CD14-positive monocyte (primary cell): Measurements from ENCODE around the gene SOD3. TPM values are rescaled to one million over a fixed set of nuclear protein-coding genes. Genes with fewer than 3 reads are reported as not detected.

ENCODE experiments used
- DNase-seq, 3 donors: peaks; one replicate each; pipeline ENCODE4 v3.0.0-alpha.2; 2011 to 2022
- H2AFZ ChIP-seq: 2 replicates; pipeline ENCODE4 v1.6.0; 2012; ENCODE audit warnings: mild to moderate bottlenecking, low read depth, low read length, inconsistent platforms; ENCODE audit not compliant: insufficient read depth, poor library complexity, severe bottlenecking
- H3K27ac ChIP-seq, 2 donors: 1 replicate in 1 of 2; 2 replicates in 1 of 2; pipeline ENCODE4 v1.5.1; 2012 to 2013; ENCODE audit warnings: low read length in 2 of 2, control low read depth in 1 of 2, inconsistent platforms in 1 of 2, low read depth in 1 of 2, mild to moderate bottlenecking in 1 of 2
- H3K27me3 ChIP-seq, 2 donors: one replicate each; pipeline versions ENCODE4 v1.6.0 to v1.6.1; 2011 to 2013; ENCODE audit warnings: low read length in 2 of 2; ENCODE audit not compliant: control insufficient read depth in 2 of 2, insufficient read depth in 2 of 2
- H3K36me3 ChIP-seq, 2 donors: replicated peaks in 1 of 2; 1 replicate in 1 of 2; 2 replicates in 1 of 2; pipeline versions ENCODE4 v1.5.1 to v1.6.1; 2012 to 2013; ENCODE audit warnings: low read length in 2 of 2, control low read depth in 1 of 2, inconsistent platforms in 1 of 2, mild to moderate bottlenecking in 1 of 2; ENCODE audit not compliant: insufficient read depth in 2 of 2, control insufficient read depth in 1 of 2
- H3K4me1 ChIP-seq, 2 donors: 1 replicate in 1 of 2; 2 replicates in 1 of 2; pipeline versions ENCODE4 v1.5.1 to v1.6.1; 2012 to 2013; ENCODE audit warnings: low read length in 2 of 2, control low read depth in 1 of 2, inconsistent platforms in 1 of 2, mild to moderate bottlenecking in 1 of 2, moderate library complexity in 1 of 2; ENCODE audit not compliant: insufficient read depth in 2 of 2, control insufficient read depth in 1 of 2
- H3K4me2 ChIP-seq: replicated peaks from 2 replicates; pipeline ENCODE3; 2012; ENCODE audit warnings: low read length, moderate library complexity, mild to moderate bottlenecking; ENCODE audit not compliant: poor library complexity, severe bottlenecking; ENCODE audit errors: extremely low read depth
- H3K4me3 ChIP-seq, 3 experiments: fragments of 200-600 bp in 1 of 3; sonication (generic) in 1 of 3; replicated peaks in 1 of 3; 1 replicate in 2 of 3; 2 replicates in 1 of 3; pipeline ENCODE4 v1.5.1; 2011 to 2013; ENCODE audit warnings: low read length in 3 of 3, mild to moderate bottlenecking in 3 of 3, control low read depth in 2 of 3, low read depth in 2 of 3, inconsistent platforms in 1 of 3, moderate library complexity in 1 of 3
- H3K79me2 ChIP-seq: 2 replicates; pipeline ENCODE4 v1.6.0; 2012; ENCODE audit warnings: mild to moderate bottlenecking, control low read depth, inconsistent platforms, low read length, moderate library complexity; ENCODE audit not compliant: insufficient read depth
- H3K9ac ChIP-seq: 2 replicates; pipeline ENCODE4 v1.6.0; 2017; ENCODE audit warnings: low read length, mild to moderate bottlenecking; ENCODE audit not compliant: insufficient read depth, poor library complexity, severe bottlenecking
- H3K9me3 ChIP-seq, 2 donors: replicated peaks in 1 of 2; 1 replicate in 1 of 2; 2 replicates in 1 of 2; pipeline versions ENCODE4 v1.5.1 to v1.6.1; 2012 to 2013; ENCODE audit warnings: low read length in 2 of 2, control low read depth in 1 of 2; ENCODE audit not compliant: control insufficient read depth in 1 of 2, insufficient read depth in 1 of 2
- H4K20me1 ChIP-seq: 2 replicates; pipeline ENCODE4 v1.6.0; 2012; ENCODE audit warnings: mild to moderate bottlenecking, low read length, control low read depth, moderate library complexity; ENCODE audit not compliant: insufficient read depth
- H3K27ac Mint-ChIP-seq, 7 donors: one replicate each; pipeline ENCODE4 v1.8.0; 2020; ENCODE audit warnings: mild to moderate bottlenecking in 7 of 7, mixed read lengths in 7 of 7, moderate library complexity in 6 of 7, inconsistent platforms in 2 of 7
- H3K27me3 Mint-ChIP-seq, 3 donors: one replicate each; pipeline ENCODE4 v1.8.0; 2021 to 2022; ENCODE audit warnings: low read depth in 3 of 3, mild to moderate bottlenecking in 3 of 3, mixed read lengths in 3 of 3, moderate library complexity in 3 of 3, inconsistent platforms in 1 of 3
- H3K36me3 Mint-ChIP-seq, 2 donors: one replicate each; pipeline ENCODE4 v1.8.0; 2020; ENCODE audit warnings: mixed read lengths in 2 of 2, inconsistent platforms in 1 of 2, mild to moderate bottlenecking in 1 of 2
- H3K4me1 Mint-ChIP-seq: one replicate; pipeline ENCODE4 v1.8.0; 2020; ENCODE audit warnings: mild to moderate bottlenecking, mixed read lengths
- H3K4me3 Mint-ChIP-seq, 2 donors: one replicate each; pipeline ENCODE4 v1.8.0; 2020; ENCODE audit warnings: mild to moderate bottlenecking in 2 of 2, mixed read lengths in 2 of 2, moderate library complexity in 1 of 2
- H3K9me3 Mint-ChIP-seq, 7 donors: one replicate each; pipeline ENCODE4 v1.8.0; 2020 to 2022; ENCODE audit warnings: mixed read lengths in 7 of 7, mild to moderate bottlenecking in 6 of 7, moderate library complexity in 6 of 7, inconsistent platforms in 2 of 7
- WGBS: methylation state at CpG from one replicate; pipeline ENCODE4 v1.1.5; 2013; ENCODE audit warnings: missing lambda C conversion rate; ENCODE audit not compliant: insufficient coverage; 5-methylcytosine and 5-hydroxymethylcytosine counted together
- intact Hi-C, 2 donors: fragments of 100-400 bp; cut with micrococcal nuclease; formaldehyde crosslinking; loops; one replicate each; pipeline versions ENCODE4 v1.15.0 to v1.15.1; 2023
- polyA minus RNA-seq: library from RNA; depleted of rRNA, polyadenylated mRNA; stranded (reverse); fragments of >200 nt; gene quantifications from 2 replicates; pipeline ENCODE4 v1.2.3, GENCODE V29; 2012
- polyA plus RNA-seq, 3 donors: library from polyadenylated mRNA; depleted of rRNA in 1 of 3; unstranded in 2 of 3; stranded (reverse) in 1 of 3; fragments of 300-500 nt in 2 of 3; fragments of >200 nt in 1 of 3; fragmentation: Illumina TruSeq in 2 of 3; gene quantifications; 1 replicate in 2 of 3; 2 replicates in 1 of 3; pipeline ENCODE4 v1.2.3, GENCODE V29; 2012 to 2021
- total RNA-seq, 12 experiments: library from RNA in 1 of 12; stranded (reverse) in 1 of 12; fragments of 120-200 nt in 1 of 12; gene quantifications; one replicate each; pipeline ENCODE4 v1.2.4 and lab custom pipeline; 2013 to 2026; ENCODE audit warnings: mixed read lengths in 6 of 12, inconsistent platforms in 1 of 12
- TF ChIP-seq, protein P1 (sequence below): fragments of 200-600 bp; IDR thresholded peaks from one replicate; pipeline ENCODE4 v1.8.0; 2022; ENCODE audit warnings: antibody characterized with exemption, mild to moderate bottlenecking

SOD3 gene, protein sequence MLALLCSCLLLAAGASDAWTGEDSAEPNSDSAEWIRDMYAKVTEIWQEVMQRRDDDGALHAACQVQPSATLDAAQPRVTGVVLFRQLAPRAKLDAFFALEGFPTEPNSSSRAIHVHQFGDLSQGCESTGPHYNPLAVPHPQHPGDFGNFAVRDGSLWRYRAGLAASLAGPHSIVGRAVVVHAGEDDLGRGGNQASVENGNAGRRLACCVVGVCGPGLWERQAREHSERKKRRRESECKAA
- not detected for total RNA-seq (2013)
- polyA plus RNA-seq (not detected), polyA minus RNA-seq (not detected in 2 replicates), total RNA-seq (lab: John Stamatoyannopoulos, UW) (0 to 0.46 (median 0) reads per million in 11 experiments)

DNA sequence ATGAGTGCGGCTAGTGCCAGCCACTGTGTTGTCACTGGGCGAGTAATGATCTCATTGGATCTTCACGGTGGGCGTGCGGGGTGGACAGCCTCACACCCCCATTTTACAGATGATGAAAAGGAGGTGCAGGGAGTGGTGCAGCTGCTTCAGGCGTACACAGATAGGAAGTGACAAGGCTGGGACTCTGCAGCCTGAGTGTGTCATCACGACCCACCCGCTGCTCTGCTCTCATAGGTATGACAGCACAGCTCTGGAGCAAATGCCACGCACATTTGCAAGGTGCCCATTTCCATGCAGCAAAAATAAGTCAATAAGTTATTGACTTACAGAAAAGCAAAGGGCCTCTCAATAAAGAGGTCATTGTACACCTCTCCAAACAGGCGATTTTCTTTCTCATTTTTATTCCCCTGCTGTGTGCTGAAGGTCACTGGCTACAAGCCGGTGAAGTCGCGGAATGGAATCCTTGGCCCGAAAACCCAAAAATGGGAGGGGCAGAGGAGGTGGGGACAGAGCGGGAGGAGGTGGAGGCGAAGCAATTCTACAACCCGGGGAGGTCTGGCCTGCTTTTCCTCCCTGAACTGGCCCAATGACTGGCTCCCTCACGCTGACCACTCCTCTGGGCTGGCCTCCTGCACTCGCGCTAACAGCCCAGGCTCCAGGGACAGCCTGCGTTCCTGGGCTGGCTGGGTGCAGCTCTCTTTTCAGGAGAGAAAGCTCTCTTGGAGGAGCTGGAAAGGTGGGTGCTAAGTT, at the start of gene SOD3:
TSS of gene SOD3 (plus strand) at position 658 of the 750 bp plus-strand sequence. CDS start 3,949 bp downstream, outside the sequence.
- Mint-ChIP-seq H3K4me1 (peaks cover 24% of the 10 kb centered on the region), H3K27ac (no peak within 1 kb of the TSS), H3K36me3 (peaks cover 0 to 6% of the 10 kb centered on the region in 2 donors), H3K4me3 (peak within 1 kb of the TSS in 1 of 2 donors; percentile 80), H3K27me3 (peaks cover 21 to 33% (median 27%) of the 10 kb centered on the region in 3 donors), H3K9me3 (peaks cover 0 to 10% (median 2%) of the 10 kb centered on the region in 7 donors)
- Histone ChIP-seq H3K4me3 (peak within 1 kb of the TSS in 1 of 3 experiments; percentile 44), H4K20me1 (no peaks in the 10 kb centered on the region), H3K4me2 (peak within 1 kb of the TSS; percentile 43), H3K9me3 (peaks cover 0 to 4% of the 10 kb centered on the region in 2 donors), H2AFZ (no peak within 1 kb of the TSS), H3K4me1 (peaks cover 18 to 25% of the 10 kb centered on the region in 2 donors), H3K36me3 (no peaks in the 10 kb centered on the region), H3K9ac (no peak within 1 kb of the TSS), H3K79me2 (no peaks in the 10 kb centered on the region), H3K27me3 (peaks cover 20 to 32% of the 10 kb centered on the region in 2 donors), H3K27ac (no peak within 1 kb of the TSS)
- 90% methylated on average over 9 of the region's 21 CpGs for WGBS
- TF ChIP-seq, protein P1, sequence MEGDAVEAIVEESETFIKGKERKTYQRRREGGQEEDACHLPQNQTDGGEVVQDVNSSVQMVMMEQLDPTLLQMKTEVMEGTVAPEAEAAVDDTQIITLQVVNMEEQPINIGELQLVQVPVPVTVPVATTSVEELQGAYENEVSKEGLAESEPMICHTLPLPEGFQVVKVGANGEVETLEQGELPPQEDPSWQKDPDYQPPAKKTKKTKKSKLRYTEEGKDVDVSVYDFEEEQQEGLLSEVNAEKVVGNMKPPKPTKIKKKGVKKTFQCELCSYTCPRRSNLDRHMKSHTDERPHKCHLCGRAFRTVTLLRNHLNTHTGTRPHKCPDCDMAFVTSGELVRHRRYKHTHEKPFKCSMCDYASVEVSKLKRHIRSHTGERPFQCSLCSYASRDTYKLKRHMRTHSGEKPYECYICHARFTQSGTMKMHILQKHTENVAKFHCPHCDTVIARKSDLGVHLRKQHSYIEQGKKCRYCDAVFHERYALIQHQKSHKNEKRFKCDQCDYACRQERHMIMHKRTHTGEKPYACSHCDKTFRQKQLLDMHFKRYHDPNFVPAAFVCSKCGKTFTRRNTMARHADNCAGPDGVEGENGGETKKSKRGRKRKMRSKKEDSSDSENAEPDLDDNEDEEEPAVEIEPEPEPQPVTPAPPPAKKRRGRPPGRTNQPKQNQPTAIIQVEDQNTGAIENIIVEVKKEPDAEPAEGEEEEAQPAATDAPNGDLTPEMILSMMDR = no peak
- DNase-seq = no peak
- intact Hi-C loops = no loop called here

DNA sequence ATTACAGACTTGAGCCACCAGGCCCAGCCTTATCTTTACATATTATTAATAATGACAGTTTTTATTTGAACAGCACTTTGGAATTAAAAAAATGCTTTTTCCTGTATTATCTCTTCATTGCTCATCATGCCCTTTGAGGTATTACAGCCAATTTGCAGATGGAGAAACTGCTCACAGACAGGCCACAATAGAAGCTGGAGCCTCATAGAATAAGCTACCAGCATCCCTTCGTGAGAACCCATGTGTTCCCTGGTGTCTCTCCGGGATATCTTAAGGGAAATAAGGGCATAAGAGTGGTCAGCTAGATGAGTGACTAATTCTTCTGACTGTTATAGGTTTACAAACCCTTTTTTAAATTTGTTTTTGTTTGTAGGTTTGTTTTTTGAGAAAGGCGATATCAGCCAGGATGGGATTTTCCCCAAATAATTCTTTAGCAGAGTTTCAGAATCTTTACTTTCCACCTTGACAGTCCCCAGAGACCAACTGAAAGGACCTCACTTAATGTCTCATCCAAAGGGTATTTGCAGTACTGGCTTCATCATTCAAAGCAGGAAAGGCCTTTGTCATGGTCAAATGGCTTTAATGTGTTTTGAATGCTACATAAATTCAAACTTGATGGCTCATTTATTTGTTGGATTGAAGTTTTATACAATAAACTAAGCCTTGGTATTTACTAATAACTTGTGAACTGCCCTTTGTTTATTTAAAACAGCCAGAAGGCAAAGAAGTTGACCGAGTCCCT, 48.0 kb upstream of the SOD3 start:
- H3K27me3 Mint-ChIP-seq = peaks cover 0 to 5% (median 3%) of the 10 kb centered on the region in 3 donors
- intact Hi-C loops = no loop called here
- WGBS = 100% methylated on average over 1 of the region's 4 CpGs
- no peak overlapping the region for H3K9ac ChIP-seq
- TF ChIP-seq, protein P1 = no peak
- no peaks in the 10 kb centered on the region for H3K36me3 ChIP-seq
- DNase-seq = no peak
- peak overlapping the region in 1 of 7 donors; percentile 66 for H3K27ac Mint-ChIP-seq
- H3K27me3 ChIP-seq = no peaks in the 10 kb centered on the region
- no peaks in the 10 kb centered on the region for H4K20me1 ChIP-seq
- no peak overlapping the region for H3K27ac ChIP-seq
- no peaks in the 10 kb centered on the region for H3K36me3 Mint-ChIP-seq
- no peak overlapping the region for H2AFZ ChIP-seq
- no peak overlapping the region for H3K4me3 ChIP-seq
- H3K4me1 Mint-ChIP-seq = no peaks in the 10 kb centered on the region
- H3K4me2 ChIP-seq = no peak overlapping the region
- no peaks in the 10 kb centered on the region for H3K79me2 ChIP-seq
- H3K4me1 ChIP-seq = no peaks in the 10 kb centered on the region
- H3K9me3 ChIP-seq = no peaks in the 10 kb centered on the region
- H3K9me3 Mint-ChIP-seq = peaks cover 0 to 8% (median 6%) of the 10 kb centered on the region in 7 donors
- H3K4me3 Mint-ChIP-seq = no peak overlapping the region
